ENCODE results near the gene STOX2.

Gene STOX2

DNA sequence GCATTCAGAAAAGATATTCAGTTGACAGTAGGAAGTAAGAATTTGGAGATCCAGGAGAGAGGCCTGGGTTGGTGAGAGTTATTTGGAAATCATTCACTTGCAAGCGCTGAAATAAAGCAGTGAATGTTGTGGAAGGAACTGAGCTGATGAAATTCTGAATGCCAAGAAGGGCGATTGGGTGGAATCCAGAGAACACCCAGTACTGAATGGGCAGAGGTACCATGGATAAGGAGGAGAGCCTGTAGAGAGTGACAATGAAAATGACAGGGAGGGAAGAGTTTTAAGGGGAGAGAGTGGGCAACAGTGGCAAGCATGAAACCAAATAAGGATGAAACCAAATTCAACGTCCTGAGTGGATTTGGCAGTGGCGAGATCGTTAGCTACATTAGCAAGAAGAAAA is 6.7 kb upstream of the STOX2 start:
- no peak for DNase-seq

DNA sequence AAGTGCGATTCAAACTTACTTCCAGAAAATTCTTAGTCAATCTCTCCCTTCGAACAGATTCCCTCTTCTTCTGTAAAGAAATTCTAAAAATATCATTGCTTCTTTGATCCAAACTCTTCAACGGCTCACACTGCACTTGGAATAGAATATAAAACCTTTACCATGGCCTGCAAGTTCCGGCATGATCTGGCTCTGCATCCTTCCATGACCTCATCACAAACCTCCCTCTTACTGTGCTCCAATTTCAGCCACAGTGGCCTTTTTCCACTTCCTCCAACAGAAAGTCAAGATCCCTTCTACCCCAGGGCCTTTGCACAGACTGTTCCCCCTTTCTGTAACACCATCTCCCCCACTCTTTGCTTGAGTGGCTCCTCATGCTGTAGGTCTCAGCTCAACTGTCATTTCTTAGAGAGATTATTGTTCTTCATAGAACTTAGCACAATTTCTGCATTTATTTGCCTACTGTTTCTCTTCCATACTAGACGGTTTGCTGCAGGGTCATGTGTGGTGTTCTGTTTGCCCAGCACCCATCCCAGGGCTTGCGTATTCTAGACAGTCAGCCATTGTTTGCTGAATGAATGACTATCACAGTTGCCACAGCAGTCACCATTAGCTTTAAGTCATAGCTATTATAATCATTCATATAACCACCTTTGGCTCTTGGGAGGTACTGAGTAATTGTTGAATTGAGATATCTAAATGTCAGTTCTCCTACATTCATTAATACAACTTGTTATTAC is 1.9 kb upstream of the STOX2 start:
- DNase-seq: no peak

DNA sequence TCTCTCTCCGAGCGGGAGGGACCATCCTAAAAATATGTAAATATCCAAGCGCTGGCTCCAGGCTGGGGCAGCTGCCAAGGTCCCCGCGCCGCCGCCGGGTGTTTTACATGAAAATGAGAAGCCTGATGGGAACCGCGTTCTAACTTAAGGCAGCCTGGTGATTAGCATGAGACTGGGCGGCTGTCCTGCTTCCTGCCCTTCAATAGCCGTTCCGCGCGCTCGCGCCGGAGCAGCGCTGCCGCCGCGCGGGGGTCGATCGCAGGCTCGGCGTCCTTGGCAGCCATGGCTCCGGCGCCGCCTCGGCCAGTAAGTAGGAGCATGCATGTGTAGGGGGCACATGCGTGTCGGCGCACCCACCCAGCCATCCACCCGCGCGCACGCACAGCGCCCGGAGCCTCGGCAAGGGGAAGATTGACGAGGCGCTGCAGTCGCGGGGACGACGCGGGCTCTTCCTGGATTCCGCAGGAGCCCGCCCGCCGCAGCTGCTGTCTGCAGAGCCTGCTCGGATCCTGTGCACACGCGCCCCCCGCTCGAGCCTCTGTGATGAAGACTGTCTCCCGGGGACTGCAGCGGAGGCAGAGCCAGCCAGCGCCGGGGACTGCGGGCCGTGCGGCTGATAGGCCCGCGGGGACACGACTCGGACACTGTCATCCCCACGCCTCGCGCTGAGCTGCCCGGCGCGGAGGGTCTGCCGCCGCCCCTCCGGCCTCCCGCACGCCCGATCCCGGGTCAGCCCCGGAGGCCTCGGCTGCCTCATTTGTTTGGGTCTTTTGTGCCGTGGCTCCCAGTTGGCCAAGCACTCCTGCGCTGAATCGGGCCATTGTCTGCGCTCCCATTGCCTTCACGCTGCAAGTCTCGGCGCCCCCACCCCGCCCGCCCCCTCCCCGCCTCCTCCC is 734 bp downstream of the STOX2 start:
- no peak for DNase-seq

DNA sequence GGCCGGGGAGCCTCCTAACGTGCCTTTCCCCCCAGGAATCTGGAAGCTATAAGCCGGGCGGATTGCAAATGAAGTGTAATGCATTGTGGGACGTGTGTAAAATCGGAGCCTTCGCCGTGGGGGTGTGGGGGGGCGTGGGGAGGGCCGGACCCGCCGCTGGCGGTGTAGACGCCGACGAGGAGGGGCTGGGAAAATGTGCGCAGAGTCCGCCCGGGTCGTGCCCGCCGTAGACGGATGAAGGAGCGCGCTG is 1.3 kb downstream of the STOX2 start:
- DNase-seq: no peak

DNA sequence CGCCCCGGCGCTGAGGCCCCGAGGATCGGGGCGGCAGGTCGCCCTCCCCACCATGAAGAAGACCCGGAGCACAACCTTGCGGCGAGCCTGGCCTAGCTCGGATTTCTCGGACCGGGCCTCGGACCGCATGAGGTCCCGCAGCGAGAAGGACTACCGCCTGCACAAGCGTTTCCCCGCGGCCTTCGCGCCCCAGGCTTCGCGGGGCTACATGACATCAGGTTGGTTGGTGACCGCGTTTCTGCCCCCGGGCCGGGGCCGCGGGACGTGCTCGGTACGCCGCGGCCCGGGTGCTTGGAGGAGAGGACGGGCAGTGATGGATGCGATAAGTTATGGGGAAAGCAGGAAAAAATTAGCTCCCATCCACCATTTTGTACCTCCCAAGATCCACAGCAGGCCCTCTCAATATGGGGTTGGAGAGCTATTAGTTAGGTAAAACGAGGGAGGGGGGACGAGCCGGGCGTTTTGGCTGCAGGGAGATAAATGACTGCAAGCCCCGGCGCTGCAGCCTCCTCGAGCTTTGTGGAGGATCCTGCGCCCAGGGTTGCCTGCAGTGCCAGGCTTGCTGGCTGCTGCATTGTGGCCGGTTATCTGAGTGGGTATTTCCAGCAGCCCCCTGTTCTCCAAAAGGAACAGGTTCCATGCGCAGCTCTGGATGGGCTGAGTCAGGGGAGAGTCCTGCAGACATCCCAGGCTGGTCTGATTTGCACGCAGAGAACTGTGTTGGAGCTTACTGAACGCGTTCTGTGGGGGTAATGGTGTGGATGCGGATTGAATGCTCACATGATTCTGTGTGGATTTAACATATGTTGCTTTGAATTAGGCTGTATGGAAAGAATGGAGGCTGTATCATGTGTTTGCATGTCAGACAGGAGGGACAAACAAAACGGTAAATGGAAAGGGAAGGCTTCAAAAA is 1.9 kb downstream of the STOX2 start:
- DNase-seq: no peak

DNA sequence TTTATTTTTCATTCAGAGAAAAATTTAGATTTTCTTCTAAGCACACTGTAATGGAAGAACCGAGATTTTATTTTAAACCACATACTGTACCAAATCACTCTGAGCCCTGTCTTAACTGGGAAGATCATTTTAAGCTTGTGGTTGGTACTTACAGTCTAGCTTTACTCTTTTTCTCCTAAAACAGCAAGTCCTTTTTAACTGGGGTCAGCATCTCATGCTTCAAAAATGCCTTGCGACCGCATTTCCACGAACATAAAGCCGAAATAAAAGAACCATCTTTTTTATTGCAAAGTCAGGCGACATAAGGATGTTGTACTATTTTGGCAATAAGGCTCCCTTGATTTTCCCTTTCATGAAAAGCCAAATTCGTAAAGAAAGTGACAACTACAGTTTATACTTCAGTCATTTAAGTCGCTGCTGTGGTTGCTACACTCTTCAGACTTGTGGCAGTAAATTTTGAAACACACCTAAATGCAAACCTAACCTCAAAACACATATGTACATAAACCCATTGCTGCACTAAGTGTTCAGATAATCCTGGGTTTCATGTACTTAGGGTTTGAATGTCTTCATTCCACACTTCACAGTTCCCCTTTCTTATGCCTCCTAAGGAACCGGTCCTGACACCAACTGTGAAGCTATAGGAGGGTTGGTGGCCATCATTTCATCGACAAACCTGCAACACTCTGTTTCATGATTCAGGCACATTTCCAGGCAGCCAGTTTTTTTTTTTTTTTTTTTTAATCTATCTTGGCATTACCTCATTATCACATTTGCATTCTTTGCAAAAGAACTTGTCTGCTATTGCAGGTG is 3.0 kb downstream of the STOX2 start:
- no peak for DNase-seq

DNA sequence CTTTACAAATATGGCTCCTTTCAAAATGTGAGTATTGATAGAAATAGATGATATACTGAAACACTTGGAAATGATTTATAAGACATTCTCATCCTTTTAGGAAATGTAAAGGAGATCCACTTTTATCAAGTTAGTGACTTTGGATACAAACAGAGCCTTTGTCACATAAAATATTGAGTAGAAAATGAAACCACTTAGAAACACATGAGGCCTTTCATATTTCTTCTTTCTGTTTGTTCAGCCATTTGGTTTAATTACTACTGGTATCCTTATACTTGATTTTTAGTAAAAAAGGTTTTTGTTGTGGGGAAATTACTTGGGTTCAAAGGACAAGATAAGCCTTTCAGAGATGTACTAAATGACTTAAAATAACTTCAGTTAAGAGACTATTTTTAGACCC is 4.1 kb downstream of the STOX2 start:
- DNase-seq: no peak

DNA sequence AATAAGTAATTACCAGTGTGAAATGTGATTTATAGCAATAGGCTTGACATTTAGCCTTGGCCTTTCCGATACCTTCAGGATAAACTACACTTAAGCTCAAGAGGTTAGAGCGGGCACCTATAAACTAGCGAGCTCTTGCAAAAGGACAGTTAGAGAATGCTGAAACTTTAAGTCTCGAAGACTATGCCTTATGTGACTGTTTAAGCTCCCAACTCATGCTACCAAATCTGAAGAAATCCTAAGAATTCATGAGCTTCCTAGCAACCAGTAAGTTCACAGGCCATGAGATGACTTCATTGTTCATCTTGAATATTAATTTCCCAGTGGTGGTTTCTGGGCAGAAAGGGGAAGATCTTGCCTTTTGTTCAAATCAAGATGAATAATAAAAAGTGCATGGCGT is 4.7 kb downstream of the STOX2 start:
- no peak for DNase-seq

DNA sequence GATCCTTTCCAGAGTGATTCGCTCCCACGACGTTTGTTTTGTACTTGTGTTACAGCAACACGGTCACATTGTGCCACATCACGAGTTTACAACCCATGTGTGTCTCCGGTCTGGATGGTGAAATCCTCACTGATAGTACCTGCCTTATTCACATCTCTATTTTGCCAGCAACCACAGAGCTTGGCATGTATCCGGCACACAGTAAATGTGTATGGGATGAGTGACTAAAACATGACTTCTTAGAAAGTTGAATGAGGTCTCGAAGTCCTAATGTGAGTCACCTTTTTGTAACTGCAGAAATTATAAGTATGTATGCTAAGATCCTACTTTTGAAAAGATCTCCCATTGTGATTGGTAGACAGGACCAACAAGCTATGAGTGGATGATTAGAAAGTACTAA is 7.5 kb downstream of the STOX2 start:
- no peak for DNase-seq

DNA sequence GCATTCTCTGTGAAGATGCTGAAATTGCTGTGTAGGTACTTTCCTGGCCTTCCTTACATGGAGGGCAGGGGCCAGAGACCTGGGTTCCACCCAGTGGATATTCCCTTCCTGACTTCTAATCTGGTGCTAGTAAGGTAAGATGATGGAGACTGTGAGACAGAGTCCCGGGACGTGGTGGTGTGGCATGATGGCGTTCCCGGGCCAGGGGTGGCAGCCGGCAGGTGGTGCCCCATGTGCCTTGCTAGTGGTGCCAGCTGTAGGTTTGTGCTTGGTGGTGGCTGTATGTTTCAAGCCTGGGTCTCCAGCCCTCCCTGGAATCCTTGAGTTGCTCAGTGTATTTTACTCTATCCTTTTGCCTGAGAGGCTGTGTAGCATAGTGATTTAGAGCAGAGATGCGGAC is 10.9 kb downstream of the STOX2 start:
- no peak for DNase-seq

DNA sequence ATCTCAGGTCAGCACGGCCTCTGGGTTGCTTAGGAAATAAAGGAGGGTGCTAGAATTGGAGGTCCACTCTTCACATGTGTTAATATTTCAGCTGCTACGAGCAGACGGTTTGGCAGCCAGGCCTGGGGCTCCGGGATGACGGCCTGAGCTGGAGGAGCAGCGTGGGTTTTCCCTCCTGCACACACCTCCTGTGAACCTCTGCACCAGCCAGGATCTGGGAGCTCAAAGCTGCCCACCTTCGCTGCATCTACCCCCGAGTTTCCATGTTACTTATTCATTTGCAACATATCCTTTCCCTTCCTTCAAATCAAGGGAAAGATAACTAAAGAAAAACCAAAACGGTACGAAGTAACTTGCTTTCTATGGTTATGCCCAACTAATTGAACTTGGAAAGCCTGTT is 13.6 kb downstream of the STOX2 start:
- DNase-seq: no peak

DNA sequence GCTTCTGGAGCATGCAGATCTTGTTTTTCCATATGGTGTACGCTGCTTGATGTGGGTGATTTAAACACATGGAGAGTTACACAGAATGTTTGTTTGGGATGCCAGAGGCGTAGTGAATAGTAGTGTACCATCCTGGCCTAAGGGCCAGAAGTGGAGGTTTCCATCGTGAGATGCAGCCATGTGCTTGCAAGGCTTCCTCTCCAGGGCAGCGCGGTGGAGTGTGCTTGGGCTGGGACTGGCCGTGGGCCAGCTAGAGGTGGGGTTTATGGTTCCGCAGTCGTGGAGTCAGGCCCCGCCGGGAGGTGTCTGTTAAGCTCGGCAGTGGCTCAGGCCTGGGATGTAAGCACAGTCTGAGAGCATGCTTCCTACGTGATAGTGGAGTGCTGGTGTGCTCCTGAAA is 14.0 kb downstream of the STOX2 start:
- no peak for DNase-seq

DNA sequence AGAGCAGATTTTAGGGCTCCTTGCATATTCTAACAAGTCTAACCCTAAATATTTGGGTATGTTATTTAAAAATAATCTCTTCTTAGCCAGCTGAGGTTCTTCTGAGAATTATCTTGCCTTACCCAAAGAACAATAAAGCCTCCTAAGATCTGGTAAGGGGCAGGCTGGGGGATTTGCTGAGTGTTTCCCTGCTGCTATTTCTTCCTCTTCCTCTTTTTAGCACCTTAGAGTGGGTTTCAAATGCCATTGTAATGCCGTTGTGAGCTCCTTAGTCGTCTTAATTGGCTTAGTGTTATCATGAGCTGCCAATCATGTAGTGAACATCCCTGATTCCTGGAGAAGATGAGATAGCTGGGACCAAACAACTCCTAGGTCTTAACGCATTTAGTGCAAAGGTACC is 15.4 kb downstream of the STOX2 start:
- no peak for DNase-seq

DNA sequence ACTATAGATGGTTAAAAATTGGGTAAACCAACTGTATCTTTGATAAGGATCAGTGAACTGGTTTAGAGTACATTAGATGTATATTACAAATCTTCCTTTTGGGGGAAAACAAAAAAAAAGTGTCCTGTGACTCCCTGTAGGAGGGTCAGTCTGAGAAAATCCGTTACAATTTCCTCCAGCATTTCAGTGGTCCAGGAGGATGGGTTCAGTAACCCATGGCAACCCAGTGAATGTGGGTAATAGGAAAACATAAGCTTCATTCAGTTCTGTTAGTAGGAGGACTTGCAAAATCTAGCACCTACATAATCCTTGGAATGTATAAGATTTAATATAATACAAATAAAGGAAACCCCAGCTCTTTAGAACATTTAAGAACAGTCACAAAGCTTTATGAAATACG is 16.2 kb downstream of the STOX2 start:
- DNase-seq: no peak

DNA sequence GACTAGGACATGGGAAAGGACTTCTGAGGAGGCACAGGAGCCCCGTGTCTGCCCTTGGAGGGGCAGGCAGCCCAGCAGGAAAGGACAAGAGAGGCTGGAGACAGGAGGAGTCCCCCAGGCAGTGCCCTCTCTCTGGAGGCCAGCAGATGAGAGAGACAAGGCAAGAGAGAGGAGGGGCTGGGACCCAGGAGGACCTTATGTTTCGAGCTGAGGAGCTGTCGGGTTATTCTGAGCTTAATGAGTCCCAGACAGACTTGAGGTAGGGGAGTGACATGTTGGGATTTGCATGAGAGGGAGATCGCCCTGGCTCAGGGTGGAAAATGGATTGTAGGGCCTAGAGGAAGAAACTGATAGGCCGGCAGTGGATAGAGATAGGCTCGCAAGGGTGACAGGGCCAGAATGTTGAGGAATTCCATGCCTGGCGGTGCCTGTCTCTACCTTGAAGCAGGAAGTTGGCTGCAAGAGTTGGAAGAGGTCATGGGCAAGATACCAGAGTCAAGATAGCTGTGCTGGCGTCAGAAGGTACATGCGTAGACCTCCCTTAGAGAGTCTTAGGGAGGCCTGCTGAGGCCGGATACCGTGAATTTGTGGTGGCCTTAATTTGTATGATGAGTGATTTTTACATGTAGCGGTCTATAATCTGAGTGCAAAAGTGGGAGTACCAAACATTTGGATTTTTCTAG is 19.4 kb downstream of the STOX2 start:
- no peak for DNase-seq

DNA sequence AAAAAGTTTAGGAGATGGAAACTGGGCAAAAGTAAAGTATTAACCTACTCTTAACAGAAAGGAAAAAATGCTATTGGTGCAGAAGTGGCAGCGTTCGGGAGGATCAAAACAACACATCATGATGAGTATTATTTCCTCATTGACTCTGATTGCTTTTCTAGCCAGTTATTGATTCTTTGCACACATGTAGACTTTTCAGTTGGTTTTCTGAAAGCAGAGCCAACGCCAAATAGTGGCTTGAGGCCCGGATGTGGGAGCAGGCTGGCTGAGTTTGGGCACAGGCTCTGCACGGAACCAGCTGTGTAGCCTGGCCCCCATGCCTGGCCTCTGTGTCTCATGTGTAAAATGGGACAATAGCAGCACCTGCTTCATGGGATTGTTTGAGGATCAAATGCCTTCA is 21.8 kb downstream of the STOX2 start:
- no peak for DNase-seq

DNA sequence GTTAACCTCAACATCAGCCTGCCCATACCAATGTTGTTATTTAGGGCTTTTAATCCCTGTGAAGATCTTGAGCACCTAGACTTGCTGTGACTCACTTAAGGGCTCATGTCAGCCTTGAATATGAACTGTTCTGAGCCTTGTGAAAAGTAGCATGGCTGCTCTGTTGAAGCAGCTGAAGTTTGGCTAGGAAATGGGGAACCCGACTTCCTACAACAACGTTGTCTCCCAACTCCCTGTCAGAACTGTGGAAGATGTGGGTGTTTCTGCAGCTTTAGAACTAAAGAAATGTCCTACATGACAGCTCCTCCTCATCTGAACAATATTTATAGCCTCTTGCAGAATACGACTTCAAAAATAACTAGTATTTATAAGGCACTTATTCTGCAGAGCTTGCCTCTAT is 27.5 kb downstream of the STOX2 start:
- no peak for DNase-seq

DNA sequence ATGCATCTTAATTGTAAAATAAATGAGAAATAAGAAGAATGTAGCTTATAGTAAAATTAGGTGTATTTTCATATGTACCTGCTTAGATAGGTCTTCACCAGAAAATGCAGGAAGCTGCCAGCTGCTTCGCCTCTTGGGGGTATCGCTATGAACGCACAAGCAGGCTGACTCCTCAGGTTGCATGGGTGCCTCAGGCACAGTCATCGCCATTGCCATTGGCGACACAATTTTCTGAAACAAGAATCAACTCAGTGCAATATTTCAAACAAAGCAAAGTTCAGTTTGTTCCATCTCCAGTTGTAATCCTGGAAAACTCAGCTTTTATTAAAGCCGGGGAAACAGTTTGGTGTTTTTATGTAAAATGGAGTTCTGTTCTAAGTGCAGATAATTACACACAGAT is 29.7 kb downstream of the STOX2 start:
- DNase-seq: no peak

DNA sequence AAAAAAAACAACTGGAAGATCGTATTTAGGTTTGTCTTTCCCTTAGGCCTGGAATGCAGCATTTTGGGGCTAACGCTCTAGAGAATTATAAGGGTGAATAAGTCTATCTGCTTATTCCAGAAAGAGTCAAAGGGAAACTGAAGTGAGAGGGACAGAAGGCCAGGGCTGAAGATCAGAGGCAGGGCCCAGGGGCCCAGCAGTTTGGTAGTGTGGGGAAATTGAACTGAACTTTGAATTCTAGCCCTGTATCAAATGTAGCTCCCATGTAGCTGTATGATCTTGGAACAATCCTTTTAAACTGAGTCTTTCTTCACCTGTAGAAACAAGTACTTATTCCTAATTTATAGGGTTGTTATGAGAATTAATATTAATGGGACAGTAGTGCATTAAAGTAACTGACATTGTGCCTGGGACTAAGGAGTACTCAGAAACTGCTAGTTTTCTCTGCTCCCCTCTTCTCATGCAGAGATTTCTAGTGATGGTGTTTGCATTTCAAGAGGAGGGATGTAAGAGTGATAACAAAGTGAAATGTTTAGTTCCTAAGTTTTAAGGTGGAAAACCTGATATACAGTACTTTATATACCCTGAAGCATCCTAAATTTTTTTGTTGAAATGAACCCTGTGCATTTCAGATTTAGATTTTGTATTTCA is 30.4 kb downstream of the STOX2 start:
- no peak for DNase-seq

DNA sequence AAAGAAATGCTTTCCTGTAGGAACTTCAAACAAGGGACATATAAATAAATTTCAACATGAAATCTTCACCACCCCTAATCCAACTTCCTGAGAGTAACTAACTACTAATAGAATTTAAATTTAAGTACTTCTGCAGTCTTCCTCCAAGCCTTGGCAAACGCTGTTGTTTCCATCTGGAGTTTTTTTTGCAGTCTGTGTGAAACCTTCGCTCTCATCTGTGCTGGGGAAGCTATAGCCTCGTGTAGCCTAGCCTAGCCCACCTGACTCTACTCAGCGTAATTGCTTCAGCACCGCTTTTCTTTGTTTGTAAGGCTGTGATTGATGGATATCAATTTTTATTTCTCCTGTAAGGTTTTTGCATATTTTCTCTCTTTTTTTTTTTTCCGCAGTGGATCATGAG is 30.9 kb downstream of the STOX2 start:
- no peak for DNase-seq

DNA sequence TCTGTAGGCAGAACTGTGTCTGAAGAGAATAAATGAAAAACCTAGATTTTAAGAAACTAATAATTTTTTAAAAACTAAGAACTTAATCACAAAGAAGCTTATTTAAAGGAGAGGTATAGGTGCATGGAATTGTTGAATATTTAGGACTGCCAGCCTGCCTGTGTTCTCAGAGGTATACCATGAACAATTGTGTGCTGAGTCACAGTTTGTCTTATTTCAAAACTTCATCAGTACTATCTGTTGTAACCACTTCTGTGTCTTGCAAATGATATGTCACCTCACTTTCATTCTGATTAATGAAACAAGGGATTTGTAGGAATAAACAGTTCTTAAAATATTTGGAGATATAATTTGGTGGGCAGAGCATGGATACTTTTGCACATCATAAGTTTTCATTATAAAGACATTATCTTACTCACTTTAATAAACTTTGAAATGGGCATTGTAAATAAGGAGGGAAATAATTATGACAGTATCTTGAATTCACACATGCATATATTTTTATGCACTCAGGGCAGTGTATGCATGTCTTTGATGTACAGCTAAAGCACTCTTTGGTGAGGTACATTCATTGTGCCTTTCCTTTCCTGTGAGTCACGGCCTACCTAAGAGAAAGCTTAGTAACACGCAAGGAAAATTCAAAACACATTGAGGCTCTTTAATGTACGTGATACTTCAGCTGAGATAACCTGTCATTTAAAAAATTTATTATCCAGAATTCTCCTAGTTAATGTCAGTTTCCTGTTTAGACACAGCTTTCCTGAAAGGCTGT is 31.7 kb downstream of the STOX2 start:
- no peak for DNase-seq

Data from CD4-positive, alpha-beta T cell treated with Interferon gamma for 1 hour (primary cell).